Measurements from ENCODE around the gene INSR. TPM values are rescaled to one million over a fixed set of nuclear protein-coding genes. Genes with fewer than 3 reads are reported as not detected.

INSR gene
- total and polyA plus RNA-seq, 2 donors (not counting 3 experiments of a cell fraction or from before 2014, with no cell fraction given), result 4.9 to 19.5 TPM

- Histone ChIP-seq H3K36me3 (ENCODE audit: control insufficient read depth in 2 of 2, extremely low read depth in 1 of 2, insufficient read depth in 2 of 2, low read length in 2 of 2) (peaks cover 0 to 15% of the 10 kb centered on the region in 2 experiments), H3K4me3 (replicated peaks in 1 of 3; ENCODE audit: insufficient read depth in 1 of 3, low read depth in 1 of 3, low read length in 3 of 3) (no peak overlapping the region), H3K4me1 (ENCODE audit: control insufficient read depth, extremely low read depth, insufficient read depth, low read length) (peaks cover 4% of the 10 kb centered on the region), H3K9me3 (replicated peaks; ENCODE audit: control insufficient read depth, insufficient read depth, low read length) (no peaks in the 10 kb centered on the region), H3K4me2 (ENCODE audit: insufficient read depth, low read length) (no peak overlapping the region), H3K27ac (ENCODE audit: insufficient read depth, low read depth, low read length) (no peak overlapping the region), H3K79me2 (ENCODE audit: control insufficient read depth, insufficient read depth, low read length) (no peaks in the 10 kb centered on the region), H3K9ac (replicated peaks; ENCODE audit: extremely low read depth, insufficient read depth, low read length) (no peak overlapping the region), H2AFZ (ENCODE audit: low read depth, low read length) (no peak overlapping the region), H4K20me1 (replicated peaks; ENCODE audit: control insufficient read depth, extremely low read depth, insufficient read depth, low read length) (no peaks in the 10 kb centered on the region), H3K27me3 (ENCODE audit: control insufficient read depth in 2 of 2, insufficient read depth in 2 of 2, low read length in 2 of 2) (no peaks in the 10 kb centered on the region), H3K9me1 (replicated peaks; ENCODE audit: control insufficient read depth, extremely low read depth, insufficient read depth, low read length) (no peaks in the 10 kb centered on the region)
- no peak for TF ChIP-seq JUN (IDR thresholded peaks at IDR 0.05; ENCODE audit: borderline replicate concordance, insufficient read depth, insufficient read length, low read depth)
- TF ChIP-seq CTCF (IDR thresholded peaks at IDR 0.05; ENCODE audit: extremely low read depth in 1 of 2, insufficient read depth in 1 of 2, low read depth in 1 of 2, low read length in 2 of 2), result no peak
- no peak for TF ChIP-seq MYC (IDR thresholded peaks at IDR 0.05; ENCODE audit: low read depth, low read length)
- no peak for TF ChIP-seq POLR2AphosphoS5 (IDR thresholded peaks at IDR 0.05; ENCODE audit: insufficient read depth, low read depth, low read length)
- TF ChIP-seq FOS (IDR thresholded peaks at IDR 0.05; ENCODE audit: borderline replicate concordance, insufficient read depth, low read length), result no peak
- TF ChIP-seq MAX (IDR thresholded peaks at IDR 0.05; ENCODE audit: insufficient read depth, insufficient read length), result no peak
- TF ChIP-seq GATA2 (IDR thresholded peaks at IDR 0.05; ENCODE audit: insufficient read depth, insufficient read length, low read depth, low read length), result no peak
- no peak for TF ChIP-seq EZH2 (IDR thresholded peaks at IDR 0.05; ENCODE audit: borderline replicate concordance, low read depth, low read length, severe bottlenecking)
- FAIRE-seq (no peak), DNase-seq (ENCODE audit: low read depth, low spot score) (no peak)
- no TSS peak for BruUV-seq (replicated peaks)
- ChIA-PET CTCF (no interaction called here), POLR2A (no interaction called here)
- dilution Hi-C loops (cut with MboI; ENCODE audit: extremely low pct_ligation_motif_present, low sequenced_read_pairs), result no loop called here
- intact Hi-C loops (cut with micrococcal nuclease), result no loop called here
These were observed 164.2 kb downstream of the INSR start for GRCh38 chr19:7130043-7130442.

All from endothelial cell of umbilical vein (primary cell).